SK-N-SH (cell line): ENCODE results near the gene DNASE1L3.

Experiments used
- GABPA ChIP-seq: IDR thresholded peaks from 2 replicates; pipeline ENCODE4 v1.4.0; 2012; ENCODE audit warnings: low read depth, mild to moderate bottlenecking
- TF ChIP-seq, protein P1 (sequence below): fragments of 200-600 bp; sonication (generic); IDR thresholded peaks from 2 replicates; pipeline ENCODE4 v1.6.1; 2017; ENCODE audit warnings: antibody characterized with exemption, mild to moderate bottlenecking, moderate library complexity

DNA sequence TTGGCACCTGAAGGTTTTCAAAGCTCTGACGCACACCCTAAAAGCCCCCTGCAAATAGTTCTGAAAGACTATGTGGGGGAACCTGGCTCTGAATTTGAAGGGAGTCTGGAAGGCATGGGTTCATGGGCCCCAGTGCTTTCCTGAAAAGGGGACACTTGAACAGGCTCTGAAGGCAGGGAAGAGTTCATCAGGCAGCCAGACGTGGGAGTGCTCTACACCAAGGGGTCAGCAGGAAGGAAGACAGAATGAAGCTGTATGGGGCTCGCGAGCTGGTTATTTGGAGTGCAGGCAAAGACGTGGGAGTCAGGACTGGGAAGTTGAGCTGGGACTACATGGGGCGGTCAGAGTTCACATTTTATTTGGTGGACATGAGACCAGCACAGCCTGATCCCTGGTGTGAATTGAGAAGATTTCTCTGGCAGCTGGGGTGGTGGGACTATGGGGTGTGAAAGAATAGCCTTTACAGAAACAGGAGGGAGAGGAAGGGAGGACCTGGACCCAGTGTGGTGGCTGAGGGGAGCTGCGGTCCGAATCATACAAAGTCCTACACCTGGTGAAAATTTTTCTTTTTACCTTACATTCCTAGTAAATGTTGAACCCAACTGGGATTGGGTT, 39.4 kb upstream of the DNASE1L3 start:
- TF ChIP-seq, protein P1, sequence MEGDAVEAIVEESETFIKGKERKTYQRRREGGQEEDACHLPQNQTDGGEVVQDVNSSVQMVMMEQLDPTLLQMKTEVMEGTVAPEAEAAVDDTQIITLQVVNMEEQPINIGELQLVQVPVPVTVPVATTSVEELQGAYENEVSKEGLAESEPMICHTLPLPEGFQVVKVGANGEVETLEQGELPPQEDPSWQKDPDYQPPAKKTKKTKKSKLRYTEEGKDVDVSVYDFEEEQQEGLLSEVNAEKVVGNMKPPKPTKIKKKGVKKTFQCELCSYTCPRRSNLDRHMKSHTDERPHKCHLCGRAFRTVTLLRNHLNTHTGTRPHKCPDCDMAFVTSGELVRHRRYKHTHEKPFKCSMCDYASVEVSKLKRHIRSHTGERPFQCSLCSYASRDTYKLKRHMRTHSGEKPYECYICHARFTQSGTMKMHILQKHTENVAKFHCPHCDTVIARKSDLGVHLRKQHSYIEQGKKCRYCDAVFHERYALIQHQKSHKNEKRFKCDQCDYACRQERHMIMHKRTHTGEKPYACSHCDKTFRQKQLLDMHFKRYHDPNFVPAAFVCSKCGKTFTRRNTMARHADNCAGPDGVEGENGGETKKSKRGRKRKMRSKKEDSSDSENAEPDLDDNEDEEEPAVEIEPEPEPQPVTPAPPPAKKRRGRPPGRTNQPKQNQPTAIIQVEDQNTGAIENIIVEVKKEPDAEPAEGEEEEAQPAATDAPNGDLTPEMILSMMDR: no peak
- TF ChIP-seq GABPA: no peak
